ENCODE measurements around the gene TMEM121.

TMEM121 gene

DNA sequence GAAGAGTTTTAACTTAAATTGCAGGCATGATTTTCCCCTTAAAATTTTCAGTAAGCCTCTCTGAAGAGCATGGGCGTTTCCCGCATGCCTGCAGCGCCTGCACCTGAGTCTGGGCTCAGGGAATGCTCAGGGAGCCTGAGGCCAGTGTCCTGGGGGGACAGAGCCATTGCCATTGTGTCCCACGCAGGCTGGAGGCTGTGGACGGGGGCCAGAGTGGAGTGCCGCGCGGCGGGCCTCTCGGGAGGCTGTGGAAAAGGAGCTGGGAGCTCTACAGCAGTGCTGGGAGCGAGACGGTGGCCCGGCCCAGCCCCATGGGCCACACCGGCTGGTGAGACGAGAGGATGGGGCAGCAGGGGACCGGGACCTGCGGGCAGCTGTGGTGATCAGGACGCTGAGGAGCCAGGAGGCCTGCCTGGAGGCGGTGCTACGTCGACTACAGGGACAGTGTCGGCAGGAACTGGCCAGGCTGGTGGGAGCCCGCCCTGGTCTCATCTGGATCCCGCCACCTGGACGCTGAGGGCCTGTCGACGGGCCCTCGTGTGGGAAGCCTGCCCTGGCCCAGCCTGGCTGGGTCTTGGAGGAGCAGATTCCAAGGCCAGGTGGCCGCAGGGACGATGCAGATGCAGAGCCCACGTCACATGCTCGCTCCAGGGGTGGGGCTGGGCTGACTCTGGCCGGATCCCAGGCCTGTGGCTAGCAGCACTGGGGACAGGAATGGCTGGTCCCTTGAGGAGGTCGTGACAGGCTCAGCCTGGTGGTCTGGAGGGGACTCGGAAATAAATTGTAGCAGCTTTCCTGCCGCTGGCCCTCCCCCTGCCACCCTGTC, 27.7 kb upstream of the TMEM121 start:
- DNase-seq (ENCODE audit: low spot score), result no peak

DNA sequence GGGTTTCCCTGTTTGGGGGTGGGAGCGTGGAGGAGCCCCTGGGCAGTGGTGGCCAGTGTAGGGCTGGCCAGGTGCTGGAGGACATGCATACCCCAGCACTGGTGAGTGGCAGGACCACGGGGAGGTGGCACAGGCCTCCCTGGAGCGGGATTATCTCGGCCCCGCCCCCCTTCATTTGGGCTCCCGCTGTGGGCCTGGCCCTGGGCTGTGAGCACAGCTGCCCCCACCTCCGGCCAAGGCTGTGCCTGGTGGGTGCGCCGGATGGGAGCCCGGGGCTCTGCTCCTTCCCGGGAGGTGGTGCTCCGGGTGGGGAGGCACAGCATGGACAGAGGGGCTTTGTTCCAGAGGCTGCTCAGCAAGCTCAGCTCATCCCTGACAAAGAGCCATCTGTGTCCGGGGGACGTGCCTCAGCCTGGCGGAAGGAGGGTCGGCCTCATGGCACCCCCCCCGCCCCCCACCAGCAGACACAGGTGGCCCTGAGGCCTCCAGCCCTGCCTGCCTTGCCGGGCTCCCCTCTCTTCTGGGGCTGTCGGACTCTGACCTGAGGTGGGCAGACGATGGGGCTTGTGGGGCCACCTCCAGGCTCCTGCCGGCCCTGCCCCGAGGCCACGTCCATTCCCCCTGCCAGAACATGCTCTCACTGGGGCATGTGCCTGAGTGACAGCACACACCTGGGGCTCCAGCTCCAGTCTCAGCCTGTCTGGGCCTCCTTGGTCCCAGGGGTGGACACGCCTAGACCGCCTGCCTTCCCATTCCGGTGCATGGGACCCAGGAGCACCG, 26.9 kb upstream of the TMEM121 start:
- no peak for DNase-seq (ENCODE audit: low spot score)

DNA sequence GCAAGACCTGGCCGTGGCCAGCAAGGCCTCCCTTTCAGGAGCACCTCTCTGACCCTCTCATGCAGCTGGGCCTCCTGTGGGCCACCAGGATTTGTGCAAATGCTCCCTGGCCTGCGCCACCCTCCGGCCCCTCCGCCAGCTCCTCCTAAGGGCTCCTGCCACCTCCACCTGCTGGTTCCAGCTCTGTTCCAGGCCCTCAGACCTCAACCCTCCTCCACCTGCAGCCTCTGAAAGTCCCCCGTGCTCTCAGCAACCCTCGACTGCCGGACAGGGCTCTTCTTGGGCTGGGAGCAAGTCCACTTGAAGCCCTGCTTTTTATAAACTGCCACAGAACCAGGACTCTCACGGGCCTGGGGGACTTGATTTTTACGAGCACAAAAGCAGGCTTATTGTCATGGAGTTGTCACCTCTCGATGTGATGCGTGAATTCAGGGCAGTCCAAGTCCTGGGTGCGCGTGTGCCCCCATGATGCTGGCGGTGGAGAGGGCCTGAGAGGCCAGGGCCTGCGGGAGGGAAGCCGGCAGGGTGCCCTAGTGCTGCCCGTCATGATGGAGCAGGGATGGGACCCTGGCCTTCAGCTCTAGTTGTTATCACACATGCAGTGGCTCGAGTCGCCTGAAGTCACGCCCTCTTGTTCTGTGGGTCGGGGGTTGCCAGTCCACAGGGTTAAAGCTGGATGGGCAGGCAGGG, 26.2 kb upstream of the TMEM121 start:
- no peak for DNase-seq (ENCODE audit: low spot score)

DNA sequence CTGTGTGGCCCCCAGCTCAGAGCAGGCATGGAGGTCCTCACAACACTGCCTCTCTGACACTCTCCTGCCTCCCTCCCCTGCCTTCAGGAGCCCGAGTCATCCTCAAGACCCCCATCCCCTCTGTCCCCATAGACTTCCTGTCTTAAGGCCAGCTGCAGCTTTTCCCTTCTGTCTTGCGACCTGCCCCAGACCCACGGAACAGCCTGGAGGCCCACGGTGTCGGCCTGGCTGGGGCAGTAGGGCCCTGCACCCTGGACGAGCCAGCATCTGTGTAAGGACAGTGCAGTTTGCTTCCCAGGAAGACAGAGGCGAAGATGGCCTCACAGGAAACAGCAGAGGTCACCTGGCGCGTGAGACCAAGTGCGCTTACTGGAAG, 25.7 kb upstream of the TMEM121 start:
- no peak for DNase-seq (ENCODE audit: low spot score)

DNA sequence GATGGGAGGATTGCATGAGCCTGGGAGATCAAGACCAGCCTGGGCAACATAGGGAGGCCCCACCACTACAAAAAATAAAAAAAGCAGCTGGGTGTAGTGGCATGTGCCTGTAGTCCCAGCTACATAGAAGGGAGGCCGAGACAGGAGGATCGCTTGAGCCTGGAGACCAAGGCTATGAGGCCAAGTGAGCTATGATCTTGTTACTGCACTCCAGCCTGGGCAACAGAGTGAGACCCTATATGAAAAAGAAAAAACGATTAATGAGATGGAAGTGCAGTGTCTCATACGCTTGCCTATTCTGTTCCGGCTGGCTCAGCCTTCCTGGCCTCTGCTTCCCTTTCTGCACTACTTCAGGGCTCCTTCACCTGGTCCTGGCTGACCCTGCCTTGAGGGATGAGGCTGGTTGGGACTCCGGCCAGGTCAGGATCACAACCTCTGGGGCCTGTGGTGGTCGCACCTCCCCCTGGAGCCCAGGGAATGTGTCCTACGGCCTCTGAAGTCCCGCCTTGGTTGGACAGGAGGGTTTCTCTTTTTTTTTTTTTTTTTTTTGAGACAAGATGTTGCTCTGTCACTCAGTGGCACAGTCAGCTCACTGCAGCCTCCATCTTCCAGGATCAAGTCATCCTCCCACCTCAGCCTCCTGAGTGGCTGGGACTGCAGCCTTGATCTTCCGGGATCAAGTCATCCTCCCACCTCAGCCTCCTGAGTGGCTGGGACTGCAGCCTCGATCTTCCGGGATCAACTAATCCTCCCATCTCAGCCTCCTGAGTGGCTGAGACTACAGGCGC, 24.7 kb upstream of the TMEM121 start:
- DNase-seq (ENCODE audit: low spot score), result no peak

DNA sequence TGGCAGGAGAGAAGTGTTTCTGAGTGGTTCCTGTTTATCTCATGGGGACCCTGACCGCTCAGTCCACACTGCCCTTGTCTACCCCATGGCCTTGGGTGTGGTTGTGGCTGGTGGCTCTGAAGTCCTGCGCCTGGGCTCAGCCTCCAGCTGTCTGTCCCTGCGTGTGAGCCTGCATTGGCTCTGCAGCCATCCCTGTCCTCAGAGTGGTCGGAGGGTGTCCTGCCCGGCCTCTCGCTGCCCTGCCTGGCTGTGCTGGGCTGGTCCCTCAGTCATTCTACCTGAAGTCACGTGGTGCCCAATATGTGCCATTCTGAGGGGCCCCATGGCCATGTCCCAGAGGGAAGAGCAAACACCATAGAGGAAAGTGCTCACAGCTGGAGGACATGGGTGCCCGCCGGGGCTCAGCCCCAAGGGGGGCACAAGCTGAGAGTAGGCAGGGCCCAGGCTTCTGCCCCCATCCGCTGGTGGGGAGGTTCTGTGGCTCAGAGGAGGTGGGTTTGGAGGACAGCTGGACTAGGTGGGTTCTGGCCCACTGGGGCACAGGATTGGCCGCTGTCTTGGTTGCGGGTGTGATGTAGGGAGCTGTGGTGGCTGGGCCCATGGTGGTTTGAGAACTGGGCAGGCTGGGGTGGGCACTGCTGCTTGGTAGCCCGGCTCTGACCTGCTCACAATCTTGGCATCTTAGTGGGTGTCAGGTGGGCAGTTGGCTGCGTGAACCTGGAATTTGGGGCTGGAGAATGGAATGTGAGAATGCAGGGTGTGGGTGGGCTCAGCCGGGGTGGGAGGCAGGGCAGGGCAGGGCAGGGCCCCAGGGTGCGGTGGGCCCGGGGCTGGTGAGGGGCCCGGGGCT, 23.7 kb upstream of the TMEM121 start:
- DNase-seq (ENCODE audit: low spot score), result no peak

DNA sequence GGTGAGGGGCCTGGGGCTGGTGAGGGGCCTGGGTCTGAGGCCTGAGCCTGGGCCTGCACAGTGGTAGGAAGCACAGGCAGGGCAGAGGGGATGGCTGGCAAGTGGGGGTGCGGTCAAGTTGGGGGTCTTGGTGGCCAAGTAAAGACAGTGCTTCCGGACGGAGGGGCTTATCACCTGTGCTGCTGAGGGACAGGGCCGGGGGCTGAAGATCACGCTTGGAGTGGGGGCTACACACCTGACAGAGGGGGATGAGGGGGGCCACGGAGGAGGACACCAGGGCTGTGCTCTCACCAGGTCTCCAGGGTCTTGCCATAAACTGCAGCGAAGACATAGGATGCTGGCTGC, 23.1 kb upstream of the TMEM121 start:
- no peak for DNase-seq (ENCODE audit: low spot score)

DNA sequence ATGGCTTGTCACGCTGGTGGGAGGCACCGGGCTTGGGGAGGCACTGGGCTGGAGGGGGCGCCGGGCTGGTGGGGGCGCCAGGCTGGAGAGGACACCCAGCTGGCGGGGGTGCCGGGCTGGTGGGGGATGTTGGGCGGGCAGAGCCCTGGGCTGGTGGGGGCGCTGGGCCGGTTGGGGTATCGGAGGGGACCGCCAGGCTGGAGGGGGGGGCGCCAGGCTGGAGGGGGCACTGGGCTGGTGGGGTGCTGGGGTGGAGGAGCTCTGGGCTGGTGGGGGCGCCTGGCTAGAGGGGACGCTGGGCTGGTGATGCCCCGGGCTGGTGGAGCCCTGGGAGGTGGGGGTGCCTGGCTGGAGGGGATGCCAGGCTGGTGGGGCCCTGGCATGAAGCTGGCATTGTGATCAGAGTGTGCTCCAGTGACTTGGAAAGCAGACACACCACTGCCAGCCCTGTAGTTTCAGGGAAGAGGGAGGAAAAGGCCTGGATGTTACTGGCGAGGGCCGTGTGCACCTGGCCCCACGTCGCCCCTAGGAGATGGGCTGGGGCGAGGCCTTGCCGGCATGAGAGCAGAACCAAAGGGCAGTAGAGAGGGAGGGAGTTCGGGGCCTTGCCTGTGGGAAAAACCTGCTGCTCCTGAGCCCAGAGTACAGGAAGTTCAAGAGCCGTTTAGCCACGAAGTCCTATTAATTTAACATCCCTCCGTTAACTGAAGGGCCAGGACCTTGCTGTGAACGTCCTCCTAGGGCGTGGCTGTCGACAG, 22.3 kb upstream of the TMEM121 start:
- DNase-seq (ENCODE audit: low spot score), result no peak

DNA sequence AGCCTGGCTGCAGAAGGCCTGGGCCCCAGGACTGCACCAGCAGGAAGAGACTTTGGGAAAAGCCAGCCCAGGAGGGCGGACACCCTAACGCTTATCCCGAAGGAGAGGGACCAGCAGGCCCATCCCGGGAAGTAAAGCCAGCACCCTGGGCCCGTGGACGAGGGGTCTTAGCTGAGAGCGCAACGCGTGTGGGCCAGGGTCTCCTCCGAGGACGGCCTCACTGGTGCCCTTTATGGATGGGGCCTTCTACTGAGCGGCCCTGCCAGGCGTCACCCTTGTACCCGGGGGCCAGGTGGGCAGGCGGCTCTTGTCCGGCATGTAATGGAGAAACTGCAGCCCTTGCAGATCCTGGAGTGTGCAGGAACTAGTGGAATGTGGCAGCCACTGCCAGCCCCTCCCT, 21.3 kb upstream of the TMEM121 start:
- no peak for DNase-seq (ENCODE audit: low spot score)

DNA sequence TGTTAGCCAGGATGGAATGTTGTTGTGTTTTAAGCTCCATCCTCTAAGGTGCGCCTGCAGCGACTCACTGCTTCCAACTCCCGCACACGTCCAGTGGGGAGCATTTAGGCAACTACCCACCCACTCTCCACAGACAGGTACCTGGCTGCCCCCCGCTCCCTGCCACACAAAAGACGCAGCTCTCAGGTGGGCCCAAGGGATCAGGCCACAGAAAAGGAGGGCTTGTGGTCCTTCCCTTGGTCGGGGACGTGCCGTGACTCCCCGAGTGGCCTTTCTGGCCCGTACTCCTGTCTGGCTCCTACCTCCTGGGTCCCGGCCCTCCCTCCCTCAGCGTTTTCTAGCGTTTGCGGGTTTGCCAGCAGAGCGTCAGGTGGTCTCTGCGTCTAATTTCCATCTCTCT, 19.1 kb upstream of the TMEM121 start:
- no peak for DNase-seq (ENCODE audit: low spot score)

DNA sequence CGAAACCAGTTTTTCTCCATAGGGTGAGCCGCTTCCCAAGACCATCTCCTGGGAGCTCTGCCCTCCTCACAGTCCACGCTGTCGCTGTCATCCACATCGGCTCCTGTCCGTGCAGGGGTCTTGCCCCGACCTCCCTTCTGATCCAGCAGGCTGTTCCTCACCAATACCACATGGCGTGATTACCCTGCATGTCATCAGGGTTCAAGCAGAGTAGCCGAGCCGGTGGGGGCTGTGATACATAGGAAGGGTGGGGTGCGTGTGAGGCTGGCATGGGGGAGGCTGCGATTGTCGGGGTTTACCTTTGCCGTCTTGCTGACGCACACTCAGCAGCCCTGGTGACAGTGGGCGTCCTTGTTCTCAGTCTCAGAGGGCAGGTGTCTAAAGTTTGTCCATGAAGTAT, 18.3 kb upstream of the TMEM121 start:
- DNase-seq (ENCODE audit: low spot score), result no peak

DNA sequence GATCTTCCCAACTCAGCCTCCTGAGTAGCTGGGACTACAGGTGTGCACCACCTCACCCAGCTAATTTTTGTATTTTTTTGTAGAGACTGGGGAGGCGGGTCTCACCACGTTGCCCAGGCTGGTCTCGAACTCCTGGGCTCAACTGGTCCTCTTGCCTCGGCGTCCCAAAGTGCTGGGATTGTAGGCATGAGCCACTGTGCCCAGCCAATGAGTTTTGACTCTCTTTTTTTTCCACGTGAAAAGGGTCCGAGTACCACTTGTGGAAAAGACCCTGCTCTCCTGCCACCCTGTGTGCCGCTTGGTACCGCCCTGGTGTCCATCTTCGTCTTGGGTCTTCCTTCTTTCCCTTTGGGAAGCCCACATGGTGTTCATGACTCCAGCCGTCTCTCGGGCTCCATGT, 17.8 kb upstream of the TMEM121 start:
- DNase-seq (ENCODE audit: low spot score), result no peak

DNA sequence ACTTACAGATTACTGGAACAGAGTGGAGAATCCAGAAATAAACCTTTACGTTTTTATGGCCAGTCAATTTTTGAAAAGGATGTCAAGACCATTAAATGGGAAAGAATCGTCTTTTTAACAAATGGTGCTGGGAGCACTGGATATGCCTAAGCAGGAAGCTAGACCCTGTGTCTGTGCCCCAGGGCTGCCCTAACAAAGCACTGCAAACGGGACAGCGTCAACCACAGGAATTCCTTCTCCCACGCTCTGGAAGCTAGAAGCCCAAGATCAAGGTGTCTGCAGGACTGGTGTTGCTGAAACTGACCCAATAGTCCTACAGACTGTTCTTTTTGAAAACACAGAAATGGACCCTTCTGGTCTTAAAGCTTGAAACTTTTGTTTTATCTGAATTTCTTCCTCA, 9.3 kb upstream of the TMEM121 start:
- DNase-seq (ENCODE audit: low spot score), result no peak

DNA sequence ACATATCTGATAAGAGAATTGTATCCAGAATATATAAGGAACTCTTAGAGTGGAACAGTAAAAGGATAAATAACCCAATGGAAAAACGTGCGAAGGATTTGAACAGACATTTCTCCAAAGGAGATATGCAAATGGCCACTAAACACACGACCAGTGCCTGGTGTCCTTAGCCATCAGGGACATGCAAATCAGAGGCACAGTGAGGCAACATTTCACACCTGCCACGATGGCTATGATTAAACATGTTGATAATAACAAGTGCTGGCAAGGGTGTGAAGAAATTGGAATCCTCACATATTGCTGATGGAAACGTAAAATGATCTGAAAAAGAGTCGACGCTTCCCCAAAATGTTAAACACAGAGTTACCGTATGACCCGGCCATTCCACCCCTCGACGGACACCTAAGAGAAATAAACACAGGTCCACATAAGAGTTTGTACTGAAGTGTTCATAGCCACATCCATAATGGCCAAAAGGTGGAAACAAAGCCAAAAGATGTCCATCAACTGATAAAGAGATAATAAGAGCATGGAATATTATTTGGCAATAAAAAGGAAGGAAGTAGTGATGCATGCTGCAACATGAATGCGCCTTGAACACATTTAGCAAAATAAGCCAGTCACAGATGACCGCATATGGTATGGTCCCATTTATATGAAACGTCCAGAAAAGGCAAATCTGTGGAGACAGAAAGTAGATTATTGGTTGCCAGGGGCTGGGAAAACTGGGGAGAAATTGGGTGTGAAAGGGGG, 6.3 kb upstream of the TMEM121 start:
- no peak for DNase-seq (ENCODE audit: low spot score)

DNA sequence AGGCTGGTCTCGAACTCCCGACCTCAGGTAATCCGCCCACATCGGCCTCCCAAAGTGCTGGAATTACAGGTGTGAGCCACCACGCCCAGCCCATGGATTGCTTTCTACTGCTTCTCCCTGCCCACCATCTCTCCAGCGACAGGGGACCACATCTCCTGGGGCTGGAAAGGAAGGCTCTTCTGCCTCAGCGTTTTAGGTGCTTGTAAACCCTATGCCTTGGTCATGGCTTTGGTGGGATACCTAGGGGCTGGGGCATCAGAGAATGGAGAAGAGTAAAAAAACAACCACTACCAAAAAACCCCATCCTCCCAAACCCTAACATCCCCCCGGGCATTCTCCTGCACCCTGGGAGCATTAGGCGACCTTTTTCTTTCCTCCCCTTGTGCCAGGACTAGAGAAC, 1.1 kb upstream of the TMEM121 start:
- DNase-seq (ENCODE audit: low spot score), result no peak

DNA sequence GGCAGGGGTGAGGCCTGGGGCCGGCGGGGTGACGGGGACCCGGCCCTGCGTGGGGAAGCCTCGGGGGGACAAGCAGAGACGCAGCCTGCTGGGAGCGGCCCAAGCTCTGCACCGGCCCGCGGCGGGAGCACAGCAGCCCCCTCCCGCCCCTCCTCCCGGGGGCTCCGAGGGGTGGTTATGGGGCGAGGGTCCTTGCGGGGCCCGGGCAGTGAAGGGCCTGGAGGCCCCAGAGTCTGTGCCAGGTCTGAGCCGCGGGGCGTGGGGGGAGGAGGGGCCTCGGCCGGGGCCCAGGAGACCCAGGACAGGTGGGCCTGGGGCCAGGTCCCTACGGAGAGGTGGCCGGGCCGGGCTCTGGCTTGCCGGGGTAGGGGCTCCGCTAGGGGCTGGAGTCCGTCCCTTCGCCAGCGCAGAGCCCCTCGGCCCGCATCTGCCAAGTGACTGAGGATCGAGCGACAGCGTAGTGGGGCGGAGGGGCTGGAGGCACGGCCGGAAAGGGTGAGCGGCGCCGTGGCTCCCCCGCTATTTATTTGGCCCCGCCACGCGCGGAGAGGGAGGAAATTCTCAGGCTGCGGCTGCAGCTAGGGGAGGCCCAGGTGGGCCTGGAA, 495 bp downstream of the TMEM121 start:
- DNase-seq (ENCODE audit: low spot score), result no peak

DNA sequence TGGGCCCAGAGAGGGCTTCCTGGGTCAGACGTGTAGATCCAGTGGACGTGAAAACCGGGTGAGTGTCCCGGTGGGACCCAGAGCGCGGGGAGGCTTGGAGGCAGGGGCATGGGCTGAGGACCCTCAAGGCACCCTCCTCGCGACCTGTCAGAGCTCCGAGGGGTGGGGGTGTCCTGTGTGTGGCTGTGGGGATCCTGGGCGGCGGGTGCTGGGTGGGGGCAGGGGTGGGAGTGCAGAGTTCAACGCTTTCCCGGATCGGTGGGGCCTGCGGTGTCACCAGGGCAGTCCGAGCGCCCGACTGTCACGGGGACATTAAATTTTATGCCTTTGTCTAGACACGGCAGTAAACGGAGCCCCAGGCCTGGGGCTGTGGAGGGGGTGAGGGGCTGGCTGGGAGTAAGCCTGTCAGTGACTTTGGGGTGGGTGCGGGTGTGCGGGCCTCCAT, 1.0 kb downstream of the TMEM121 start:
- DNase-seq (ENCODE audit: low spot score), result no peak

DNA sequence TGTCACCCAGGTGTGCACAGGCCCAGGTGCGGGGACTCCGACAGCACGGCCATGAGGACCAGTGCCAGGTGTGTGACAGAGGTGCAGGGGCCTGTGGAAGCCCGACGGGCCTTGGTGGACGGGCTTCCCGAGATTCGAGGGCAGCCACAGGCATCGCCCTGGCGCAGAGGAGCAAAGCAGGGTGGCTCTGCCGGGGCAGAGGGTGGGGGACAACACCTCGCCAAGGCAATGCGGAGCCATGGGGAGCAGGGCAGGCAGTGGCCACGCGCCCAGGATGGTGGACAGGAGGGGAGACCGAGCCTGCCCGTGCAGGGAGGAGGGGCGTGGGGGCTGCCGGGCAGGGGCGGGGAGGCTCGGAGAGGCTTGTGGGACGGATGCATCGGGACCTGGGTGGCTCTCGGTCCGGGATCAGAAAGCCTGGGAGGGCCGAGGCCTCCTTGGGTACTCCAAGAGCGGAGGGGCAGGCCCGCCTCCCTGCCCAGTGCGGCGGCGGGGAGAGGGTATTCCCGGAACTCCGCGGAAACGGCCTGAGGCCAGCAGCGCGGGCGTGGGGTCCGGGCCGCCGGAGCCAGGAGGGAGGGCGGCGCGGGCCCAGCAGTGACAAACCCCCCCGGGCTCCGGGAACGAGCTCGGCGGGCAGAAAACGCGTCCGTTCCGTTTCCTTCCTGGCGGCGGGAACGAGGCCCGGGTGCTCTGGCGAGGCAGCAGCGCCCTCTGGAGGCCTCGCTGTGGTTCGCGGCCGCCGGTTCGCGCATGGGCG, 1.6 kb downstream of the TMEM121 start:
- peak; percentile 97 for DNase-seq (ENCODE audit: low spot score)
